ENCODE measurements around the gene SLC6A8.

SLC6A8 gene

DNA sequence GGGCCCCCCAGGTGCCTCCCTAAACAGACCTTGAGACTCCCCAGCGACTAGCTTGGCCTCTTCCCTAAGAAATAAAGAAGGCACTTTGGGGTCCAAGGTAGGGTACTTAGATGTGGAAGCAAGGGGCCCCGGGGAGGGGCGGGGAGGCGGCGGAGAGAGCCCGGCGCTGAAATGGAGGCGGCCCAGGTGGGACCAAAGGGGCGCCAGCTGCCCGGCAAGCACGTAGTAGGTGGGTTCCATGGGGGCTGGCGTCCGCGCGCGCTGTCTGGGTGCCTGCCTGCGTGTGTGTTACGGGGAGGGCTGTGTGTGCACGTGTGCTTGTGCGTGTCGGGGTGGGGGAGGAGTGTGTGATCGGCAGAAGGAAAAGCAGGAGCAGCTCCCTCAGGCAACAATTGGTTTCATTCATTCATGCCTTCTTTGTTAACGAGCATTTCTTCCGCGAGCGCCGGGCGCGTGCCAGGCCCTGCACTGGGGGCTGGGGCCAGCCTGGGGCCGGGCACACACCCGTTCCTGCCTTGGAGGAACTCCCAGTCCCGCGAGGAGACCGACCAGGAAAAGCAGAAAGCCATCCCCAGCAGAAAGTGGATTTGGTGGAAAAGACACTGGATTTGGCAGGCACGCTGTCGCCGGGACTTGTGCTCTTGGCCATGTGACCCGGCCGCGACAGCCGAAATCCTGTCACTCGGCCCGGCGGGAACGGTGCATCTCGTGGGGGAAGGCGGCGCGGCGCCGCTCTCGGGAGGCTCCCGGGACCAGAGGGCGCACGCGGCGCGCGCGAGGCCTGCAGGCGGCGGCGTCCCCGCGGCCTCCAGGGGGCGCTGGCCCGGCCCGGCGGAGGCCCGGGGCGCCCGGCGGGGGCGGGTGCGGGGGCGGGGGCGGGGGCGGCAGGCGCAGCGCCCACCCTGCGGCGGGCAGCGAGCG lies 44.0 kb upstream of the SLC6A8 start:
- Histone ChIP-seq H3K9ac (ENCODE audit: low read depth, low read length) (no peak overlapping the region), H3K9me3 (ENCODE audit: insufficient read depth, low read depth, low read length) (no peaks in the 10 kb centered on the region), H3K36me3 (ENCODE audit: insufficient read depth, low read depth, low read length) (no peaks in the 10 kb centered on the region), H3K27me3 (ENCODE audit: insufficient read depth, low read length) (peaks cover 85% of the 10 kb centered on the region), H3K27ac (ENCODE audit: low read length) (no peak overlapping the region), H3K4me1 (ENCODE audit: insufficient read depth, low read length) (no peaks in the 10 kb centered on the region), H3K4me3 (ENCODE audit: low read length) (peak overlapping the region; percentile 33; the same call in 1 of the 2 replicates)

DNA sequence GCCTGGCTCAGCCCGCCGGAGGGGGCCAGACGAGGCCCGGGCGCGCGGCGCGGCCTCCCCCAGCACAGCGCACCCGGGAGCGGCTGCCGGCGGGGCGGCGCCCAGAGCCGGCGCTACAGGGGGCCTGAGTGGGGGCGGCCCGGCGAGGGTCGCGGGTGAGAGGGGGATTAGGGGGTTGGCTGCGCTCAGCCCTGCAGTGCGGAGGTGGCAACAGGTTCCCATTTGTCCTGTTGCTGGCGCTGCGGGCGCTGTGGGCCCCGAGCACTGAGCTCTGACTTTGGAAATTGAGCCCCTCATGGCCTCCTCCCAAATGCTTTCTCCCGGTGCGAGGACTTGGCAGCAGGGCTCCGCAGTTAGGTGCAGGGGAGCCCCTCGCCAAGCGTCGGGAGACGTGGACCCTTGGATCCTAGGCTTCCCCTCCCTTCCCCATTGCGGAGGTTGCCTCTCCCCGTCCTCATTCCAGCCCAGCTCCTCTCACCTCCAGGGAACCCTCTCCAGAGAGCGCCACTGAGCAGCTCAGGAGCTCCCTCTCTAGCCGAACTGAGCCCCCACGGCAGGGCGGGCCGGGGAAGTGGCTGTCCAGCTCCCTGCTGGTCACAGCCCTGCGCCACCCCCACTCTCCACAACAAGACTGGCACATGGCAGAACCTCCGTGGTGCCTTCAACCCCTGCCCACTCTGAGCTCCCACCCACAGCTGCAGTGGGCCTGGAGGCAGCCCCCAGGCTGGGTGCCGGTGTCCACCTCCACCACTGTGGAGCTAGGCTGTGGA lies 43.2 kb upstream of the SLC6A8 start:
- no peaks in the 10 kb centered on the region for H3K4me1 ChIP-seq (ENCODE audit: insufficient read depth, low read length)
- H3K9me3 ChIP-seq (ENCODE audit: insufficient read depth, low read depth, low read length), result no peaks in the 10 kb centered on the region
- H3K9ac ChIP-seq (ENCODE audit: low read depth, low read length), result no peak overlapping the region
- H3K36me3 ChIP-seq (ENCODE audit: insufficient read depth, low read depth, low read length), result no peaks in the 10 kb centered on the region
- H3K4me3 ChIP-seq (ENCODE audit: low read length), result peak overlapping the region; percentile 40; the same call in 1 of the 2 replicates
- peaks cover 93% of the 10 kb centered on the region for H3K27me3 ChIP-seq (ENCODE audit: insufficient read depth, low read length)
- H3K27ac ChIP-seq (ENCODE audit: low read length), result no peak overlapping the region

DNA sequence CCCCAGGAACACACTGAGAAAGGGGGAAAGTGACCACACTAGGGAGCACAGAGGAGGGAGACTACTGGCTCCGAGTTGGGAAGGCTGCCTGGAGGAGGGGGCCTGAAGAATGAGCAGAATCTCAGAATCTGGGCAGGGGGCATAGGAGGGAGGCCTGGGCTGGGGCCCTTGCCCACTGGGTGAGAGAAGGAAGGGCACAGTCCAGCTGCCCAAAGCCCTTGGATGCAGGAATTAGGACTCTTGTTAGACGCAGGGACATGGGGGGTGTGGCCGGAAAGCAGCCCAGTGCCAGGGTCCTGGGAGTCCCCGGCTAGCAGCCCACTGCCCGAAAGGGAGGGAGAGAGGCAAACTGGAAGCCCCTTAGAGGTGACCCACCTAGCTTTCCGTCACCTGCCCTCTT lies 42.6 kb upstream of the SLC6A8 start:
- H3K27me3 ChIP-seq (ENCODE audit: insufficient read depth, low read length), result peaks cover 89% of the 10 kb centered on the region
- no peak overlapping the region for H3K9ac ChIP-seq (ENCODE audit: low read depth, low read length)
- H3K36me3 ChIP-seq (ENCODE audit: insufficient read depth, low read depth, low read length), result no peaks in the 10 kb centered on the region
- no peak overlapping the region for H3K4me3 ChIP-seq (ENCODE audit: low read length)
- H3K4me1 ChIP-seq (ENCODE audit: insufficient read depth, low read length), result no peaks in the 10 kb centered on the region
- no peak overlapping the region for H3K27ac ChIP-seq (ENCODE audit: low read length)
- no peaks in the 10 kb centered on the region for H3K9me3 ChIP-seq (ENCODE audit: insufficient read depth, low read depth, low read length)

DNA sequence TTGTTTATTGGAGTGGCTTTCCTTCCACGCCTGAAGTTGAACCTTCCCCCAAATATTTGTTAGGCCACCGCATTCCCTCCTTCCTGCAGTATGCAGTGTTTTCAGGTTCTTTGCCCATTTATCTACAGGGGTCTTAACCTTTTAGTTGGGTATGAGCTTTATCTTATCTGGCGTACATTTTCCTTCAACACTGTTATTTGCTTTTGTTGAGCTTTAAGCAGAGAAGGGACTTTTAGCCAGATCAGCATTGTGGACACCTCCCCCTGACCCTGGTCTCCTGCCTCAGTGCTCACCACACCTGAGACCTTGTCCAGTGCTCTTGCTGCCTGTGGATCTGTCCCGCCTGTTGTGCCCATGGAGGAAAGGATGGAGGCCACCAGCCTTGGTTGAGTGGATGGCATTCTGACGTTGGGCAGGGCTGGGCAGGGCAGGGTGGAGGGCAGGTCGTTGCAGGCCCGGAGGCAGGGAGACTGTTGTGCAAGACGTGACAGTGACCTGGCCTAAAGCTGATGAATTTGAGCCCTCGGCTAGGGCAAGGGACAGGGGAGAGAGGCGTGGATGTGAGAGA lies 41.7 kb upstream of the SLC6A8 start:
- Histone ChIP-seq H3K4me3 (ENCODE audit: low read length) (no peak overlapping the region), H3K27ac (ENCODE audit: low read length) (no peak overlapping the region), H3K27me3 (ENCODE audit: insufficient read depth, low read length) (peaks cover 80% of the 10 kb centered on the region), H3K9ac (ENCODE audit: low read depth, low read length) (no peak overlapping the region), H3K36me3 (ENCODE audit: insufficient read depth, low read depth, low read length) (no peaks in the 10 kb centered on the region), H3K9me3 (ENCODE audit: insufficient read depth, low read depth, low read length) (no peaks in the 10 kb centered on the region), H3K4me1 (ENCODE audit: insufficient read depth, low read length) (no peaks in the 10 kb centered on the region)

DNA sequence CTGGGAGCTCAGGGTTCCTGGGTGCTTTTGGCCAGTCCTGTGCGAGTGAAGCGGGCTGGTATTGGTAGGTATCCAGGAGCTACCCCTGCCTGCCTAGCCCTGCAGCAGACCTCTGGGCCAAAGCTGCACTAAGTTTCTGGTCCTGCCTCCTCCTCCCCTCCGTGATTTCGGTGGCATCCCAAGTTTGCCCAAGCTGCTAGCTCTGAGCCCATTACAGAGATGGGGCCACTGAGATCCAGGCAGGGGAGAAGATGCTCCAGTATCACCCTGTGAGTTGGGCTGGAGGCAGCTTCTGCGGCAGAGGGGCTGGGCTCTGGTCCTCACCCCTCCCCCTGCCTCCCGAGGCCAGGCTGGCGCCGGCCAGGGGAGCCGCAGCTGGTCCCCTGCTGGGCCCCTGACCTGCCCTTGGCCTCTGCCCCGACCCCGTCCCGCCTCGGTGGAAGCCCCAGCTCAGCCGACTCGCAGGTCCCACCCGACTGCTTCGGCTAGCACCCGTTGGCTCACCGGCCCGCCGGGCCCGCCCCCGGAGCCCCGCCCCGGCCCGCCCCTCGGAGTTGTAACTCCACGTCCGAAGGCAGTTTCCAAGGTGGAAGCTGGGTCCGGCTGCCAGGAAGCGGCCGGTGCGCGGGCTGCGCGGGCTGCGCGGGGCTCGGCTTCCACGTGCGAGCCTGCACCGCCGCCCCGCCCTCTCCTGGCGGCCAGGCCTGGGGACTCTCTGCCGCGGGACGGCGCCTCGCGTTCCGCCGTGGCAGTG lies 40.9 kb upstream of the SLC6A8 start, which contains the start of gene DUSP9:
Gene DUSP9, plus strand, starts transcription at position 584 of the 754 bp plus-strand sequence. CDS start 751 bp downstream, outside the sequence.
- Histone ChIP-seq H3K9me3 (ENCODE audit: insufficient read depth, low read depth, low read length) (no peaks in the 10 kb centered on the region), H3K36me3 (ENCODE audit: insufficient read depth, low read depth, low read length) (no peaks in the 10 kb centered on the region), H3K27ac (ENCODE audit: low read length) (no peak within 1 kb of the TSS), H3K27me3 (ENCODE audit: insufficient read depth, low read length) (peaks cover 72% of the 10 kb centered on the region), H3K4me3 (ENCODE audit: low read length) (no peak within 1 kb of the TSS), H3K4me1 (ENCODE audit: insufficient read depth, low read length) (no peaks in the 10 kb centered on the region), H3K9ac (ENCODE audit: low read depth, low read length) (no peak within 1 kb of the TSS)

DNA sequence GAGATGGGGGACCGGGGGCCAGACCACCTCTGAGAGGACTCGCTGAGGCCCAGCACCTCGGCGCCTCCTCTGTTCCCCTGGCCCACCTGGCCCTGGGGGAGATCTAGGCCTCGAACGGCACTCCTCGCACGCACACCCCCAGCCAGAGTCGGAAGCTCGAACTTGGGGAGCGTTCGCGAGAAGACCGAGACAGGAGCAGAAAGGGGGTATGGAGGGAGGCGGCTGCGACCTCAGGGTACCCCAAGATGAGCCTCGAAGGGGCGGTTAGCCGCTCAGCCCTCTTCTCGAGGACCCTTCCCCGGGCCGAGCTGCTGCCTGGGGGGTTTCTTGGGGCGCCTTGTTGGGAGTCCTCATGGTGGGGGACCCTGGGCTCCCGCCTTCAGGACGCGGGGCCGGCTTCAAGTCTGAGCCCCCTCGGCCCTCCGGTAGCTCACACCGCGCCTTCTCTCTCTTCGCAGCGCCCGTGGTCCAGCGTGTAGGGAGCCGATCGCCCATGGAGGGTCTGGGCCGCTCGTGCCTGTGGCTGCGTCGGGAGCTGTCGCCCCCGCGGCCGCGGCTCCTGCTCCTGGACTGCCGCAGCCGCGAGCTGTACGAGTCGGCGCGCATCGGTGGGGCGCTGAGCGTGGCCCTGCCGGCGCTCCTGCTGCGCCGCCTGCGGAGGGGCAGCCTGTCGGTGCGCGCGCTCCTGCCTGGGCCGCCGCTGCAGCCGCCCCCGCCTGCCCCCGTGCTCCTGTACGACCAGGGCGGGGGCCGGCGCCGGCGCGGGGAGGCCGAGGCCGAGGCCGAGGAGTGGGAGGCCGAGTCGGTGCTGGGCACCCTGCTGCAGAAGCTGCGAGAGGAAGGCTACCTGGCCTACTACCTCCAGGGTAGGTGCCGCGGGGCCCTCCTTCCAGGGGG lies 40.0 kb upstream of the SLC6A8 start:
- H3K9ac ChIP-seq (ENCODE audit: low read depth, low read length), result no peak overlapping the region
- H3K27me3 ChIP-seq (ENCODE audit: insufficient read depth, low read length), result peaks cover 67% of the 10 kb centered on the region
- H3K36me3 ChIP-seq (ENCODE audit: insufficient read depth, low read depth, low read length), result no peaks in the 10 kb centered on the region
- no peak overlapping the region for H3K4me3 ChIP-seq (ENCODE audit: low read length)
- no peak overlapping the region for H3K27ac ChIP-seq (ENCODE audit: low read length)
- H3K9me3 ChIP-seq (ENCODE audit: insufficient read depth, low read depth, low read length), result no peaks in the 10 kb centered on the region
- no peaks in the 10 kb centered on the region for H3K4me1 ChIP-seq (ENCODE audit: insufficient read depth, low read length)

DNA sequence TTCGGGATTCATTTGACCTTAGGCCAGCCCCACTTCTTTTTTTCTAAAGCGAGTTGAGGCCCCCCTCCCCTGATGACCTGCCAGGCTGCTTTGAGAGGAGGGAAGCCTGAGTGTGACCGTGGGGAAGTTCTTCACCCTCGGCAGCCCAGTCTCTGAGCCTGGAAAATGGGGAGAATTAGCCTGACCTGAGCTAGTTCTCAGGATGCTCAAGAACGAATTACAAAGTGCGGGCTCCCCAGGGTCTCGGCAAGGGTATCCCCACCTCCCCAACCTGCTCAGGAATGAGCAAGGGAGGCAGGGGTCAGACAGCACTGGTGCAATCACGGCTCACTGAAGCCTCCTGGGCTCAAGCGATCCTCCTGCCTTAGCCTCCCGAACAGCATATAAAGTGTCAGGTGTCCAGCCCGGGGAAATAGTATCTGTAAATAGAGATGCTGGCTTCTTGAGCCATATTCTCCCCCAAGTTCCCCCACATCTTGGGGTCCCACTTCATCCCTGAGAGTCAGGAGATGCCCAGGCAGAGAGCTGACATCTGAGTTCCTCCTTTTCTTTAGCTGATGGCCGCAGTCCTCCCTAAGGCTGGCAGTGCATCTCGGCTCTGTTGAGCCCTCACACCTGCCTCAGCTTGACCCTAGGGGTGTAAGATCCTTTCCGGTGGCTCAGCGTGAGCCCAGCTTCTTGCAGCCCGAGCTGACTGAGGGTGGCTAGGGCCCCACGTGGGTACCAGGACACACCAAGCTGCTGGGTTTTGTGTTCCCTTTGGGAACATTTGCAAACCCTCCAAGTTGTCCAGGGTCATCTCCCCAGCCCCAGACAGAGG lies 39.2 kb upstream of the SLC6A8 start:
- Histone ChIP-seq H3K4me3 (ENCODE audit: low read length) (no peak overlapping the region), H3K36me3 (ENCODE audit: insufficient read depth, low read depth, low read length) (no peaks in the 10 kb centered on the region), H3K27me3 (ENCODE audit: insufficient read depth, low read length) (peaks cover 58% of the 10 kb centered on the region), H3K27ac (ENCODE audit: low read length) (no peak overlapping the region), H3K9ac (ENCODE audit: low read depth, low read length) (no peak overlapping the region), H3K9me3 (ENCODE audit: insufficient read depth, low read depth, low read length) (no peaks in the 10 kb centered on the region), H3K4me1 (ENCODE audit: insufficient read depth, low read length) (no peaks in the 10 kb centered on the region)

DNA sequence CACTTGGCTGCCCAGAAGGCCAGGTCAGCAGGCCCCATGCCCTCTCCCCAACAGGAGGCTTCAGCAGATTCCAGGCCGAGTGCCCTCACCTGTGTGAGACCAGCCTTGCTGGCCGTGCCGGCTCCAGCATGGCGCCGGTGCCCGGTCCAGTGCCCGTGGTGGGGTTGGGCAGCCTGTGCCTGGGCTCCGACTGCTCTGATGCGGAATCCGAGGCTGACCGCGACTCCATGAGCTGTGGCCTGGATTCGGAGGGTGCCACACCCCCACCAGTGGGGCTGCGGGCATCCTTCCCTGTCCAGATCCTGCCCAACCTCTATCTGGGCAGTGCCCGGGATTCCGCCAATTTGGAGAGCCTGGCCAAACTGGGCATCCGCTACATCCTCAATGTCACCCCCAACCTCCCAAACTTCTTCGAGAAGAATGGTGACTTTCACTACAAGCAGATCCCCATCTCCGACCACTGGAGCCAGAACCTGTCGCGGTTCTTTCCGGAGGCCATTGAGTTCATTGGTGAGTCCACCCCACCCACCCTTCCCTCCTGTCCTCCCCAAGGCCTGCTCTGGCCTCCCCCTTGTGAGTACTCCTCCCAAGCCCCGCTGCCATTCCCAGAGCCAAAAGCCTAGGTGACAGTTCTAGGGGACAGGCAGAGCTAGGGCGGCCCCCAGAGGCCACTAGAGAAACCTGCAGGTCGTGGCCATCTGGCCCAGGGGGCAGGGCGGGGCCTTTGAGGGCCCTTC lies 38.4 kb upstream of the SLC6A8 start:
- no peak overlapping the region for H3K27ac ChIP-seq (ENCODE audit: low read length)
- no peaks in the 10 kb centered on the region for H3K36me3 ChIP-seq (ENCODE audit: insufficient read depth, low read depth, low read length)
- H3K4me1 ChIP-seq (ENCODE audit: insufficient read depth, low read length), result no peaks in the 10 kb centered on the region
- H3K4me3 ChIP-seq (ENCODE audit: low read length), result no peak overlapping the region
- no peaks in the 10 kb centered on the region for H3K9me3 ChIP-seq (ENCODE audit: insufficient read depth, low read depth, low read length)
- H3K27me3 ChIP-seq (ENCODE audit: insufficient read depth, low read length), result peaks cover 52% of the 10 kb centered on the region
- H3K9ac ChIP-seq (ENCODE audit: low read depth, low read length), result no peak overlapping the region

DNA sequence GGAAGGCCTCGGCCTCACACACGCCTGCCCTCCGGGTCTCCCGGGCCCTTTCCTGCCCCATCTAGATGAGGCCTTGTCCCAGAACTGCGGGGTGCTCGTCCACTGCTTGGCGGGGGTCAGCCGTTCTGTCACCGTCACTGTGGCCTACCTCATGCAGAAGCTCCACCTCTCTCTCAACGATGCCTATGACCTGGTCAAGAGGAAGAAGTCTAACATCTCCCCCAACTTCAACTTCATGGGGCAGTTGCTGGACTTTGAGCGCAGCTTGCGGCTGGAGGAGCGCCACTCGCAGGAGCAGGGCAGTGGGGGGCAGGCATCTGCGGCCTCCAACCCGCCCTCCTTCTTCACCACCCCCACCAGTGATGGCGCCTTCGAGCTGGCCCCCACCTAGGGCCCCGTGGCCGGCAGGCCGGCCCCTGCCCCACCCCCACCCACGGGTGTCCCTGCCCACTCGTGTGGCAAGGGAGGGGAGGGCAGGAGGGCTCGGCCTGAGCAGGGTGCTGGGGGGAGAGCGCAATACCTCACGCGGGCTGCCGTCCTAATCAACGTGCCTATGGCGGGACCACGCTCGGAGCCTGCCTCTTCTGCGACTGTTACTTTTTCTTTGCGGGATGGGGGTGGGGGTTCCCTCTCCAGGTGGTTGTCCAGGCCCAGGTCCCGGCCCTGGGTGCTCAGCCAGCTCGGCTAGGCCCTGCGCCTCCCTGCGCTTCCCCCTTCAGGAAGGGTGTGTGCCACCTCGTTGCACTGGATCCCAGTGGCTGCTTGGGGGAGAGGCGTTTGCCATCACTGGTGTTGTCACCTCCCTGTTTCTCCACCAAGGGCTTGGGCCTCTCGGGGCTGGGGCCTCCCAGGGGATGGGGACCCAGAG lies 37.6 kb upstream of the SLC6A8 start:
- H3K36me3 ChIP-seq (ENCODE audit: insufficient read depth, low read depth, low read length), result no peaks in the 10 kb centered on the region

More for the DNA sequence above, 37.6 kb upstream of the SLC6A8 start:
- Histone ChIP-seq H3K27me3 (ENCODE audit: insufficient read depth, low read length) (peaks cover 44% of the 10 kb centered on the region), H3K9me3 (ENCODE audit: insufficient read depth, low read depth, low read length) (no peaks in the 10 kb centered on the region), H3K4me3 (ENCODE audit: low read length) (no peak overlapping the region), H3K4me1 (ENCODE audit: insufficient read depth, low read length) (no peaks in the 10 kb centered on the region), H3K9ac (ENCODE audit: low read depth, low read length) (no peak overlapping the region), H3K27ac (ENCODE audit: low read length) (no peak overlapping the region)
